Keratinocyte (primary cell): ENCODE data around the gene RXRA.

Experiments used
- CTCF ChIP-seq, 3 experiments: IDR thresholded peaks in 1 of 3; conservative IDR thresholded peaks in 1 of 3; optimal IDR thresholded peaks in 1 of 3; 2 replicates in 2 of 3; 3 replicates in 1 of 3; pipeline versions ENCODE3 to v1.5.1; 2011; ENCODE audit warnings: low read length in 3 of 3, mild to moderate bottlenecking in 3 of 3, moderate library complexity in 2 of 3, control low read depth in 1 of 3, inconsistent platforms in 1 of 3; ENCODE audit not compliant: insufficient read depth in 2 of 3; ENCODE audit errors: extremely low read depth in 1 of 3
- EZH2 ChIP-seq: IDR thresholded peaks from one replicate; pipeline ENCODE4 v1.6.1; 2012; ENCODE audit warnings: inconsistent platforms, mild to moderate bottlenecking, low read length, moderate library complexity

- TF ChIP-seq CTCF (optimal IDR thresholded peaks at IDR 0.05 in 1 of 3, IDR thresholded peaks at IDR 0.05 in 1 of 3, conservative IDR thresholded peaks at IDR 0.05 in 1 of 3; ENCODE audit: extremely low read depth in 1 of 3, insufficient read depth in 2 of 3, low read length in 3 of 3) (no peak), EZH2 (no peak)
These were observed 58.7 kb downstream of the RXRA start for GRCh38 chr9:134384811-134385479.
